H1 (cell line): ENCODE results near the gene EZH2.

Experiments
- ATF2 ChIP-seq: IDR thresholded peaks from 2 replicates; pipeline ENCODE4 v1.6.1; 2012; ENCODE audit warnings: low read length, inconsistent platforms
- CTCF ChIP-seq, 3 experiments: IDR thresholded peaks; 1 replicate in 2 of 3; 2 replicates in 1 of 3; pipeline versions ENCODE4 v1.5.1 to v1.6.1; 2011; ENCODE audit warnings: low read length in 3 of 3, mild to moderate bottlenecking in 3 of 3, inconsistent platforms in 2 of 3, low read depth in 1 of 3, moderate library complexity in 1 of 3; ENCODE audit not compliant: insufficient read depth in 1 of 3; ENCODE audit errors: control extremely low read depth in 1 of 3
- MAX ChIP-seq: IDR thresholded peaks from 2 replicates; pipeline ENCODE4 v1.6.1; 2012; ENCODE audit warnings: inconsistent platforms
- SP4 ChIP-seq: IDR thresholded peaks from 2 replicates; pipeline ENCODE4 v1.6.1; 2012; ENCODE audit warnings: low read length, inconsistent platforms
- ZNF274 ChIP-seq: IDR thresholded peaks from 2 replicates; pipeline ENCODE4 v1.7.0; 2012; ENCODE audit warnings: low read length, borderline replicate concordance; ENCODE audit errors: extremely low read depth

- no peak for TF ChIP-seq CTCF (IDR thresholded peaks at IDR 0.05; ENCODE audit: control extremely low read depth in 1 of 3, insufficient read depth in 1 of 3, low read depth in 1 of 3, low read length in 3 of 3)
- no peak for TF ChIP-seq MAX
- TF ChIP-seq ATF2: no peak
- TF ChIP-seq SP4: no peak
- no peak for TF ChIP-seq ZNF274
These were observed 4.2 kb upstream of the EZH2 start for GRCh38 chr7:148888300-148888699.
